SK-MEL-5 (cell line): ENCODE results near the gene TFG. TPM values are rescaled to one million over a fixed set of nuclear protein-coding genes. Genes with fewer than 3 reads are reported as not detected.

ENCODE experiments used
- DNase-seq: peaks from one replicate; pipeline ENCODE4 v3.0.0-alpha.2; 2016; ENCODE audit warnings: low read depth, low spot score
- in situ Hi-C: cut with HindIII; loops from 2 replicates; pipeline ENCODE4 v1.10.0; 2016; ENCODE audit warnings: low sequenced_read_pairs, high pct_unique_total_duplicates, low pct_unique_long_range_greater_than_20kb
- total RNA-seq: library from RNA; depleted of rRNA; stranded (reverse); fragments of >200 nt; shearing (Covaris generic); gene quantifications from 2 replicates; pipeline ENCODE4 v1.2.3, GENCODE V29; 2014

TFG gene
- total RNA-seq, 1 experiment from 2014 or later, result 79.0 TPM

DNA sequence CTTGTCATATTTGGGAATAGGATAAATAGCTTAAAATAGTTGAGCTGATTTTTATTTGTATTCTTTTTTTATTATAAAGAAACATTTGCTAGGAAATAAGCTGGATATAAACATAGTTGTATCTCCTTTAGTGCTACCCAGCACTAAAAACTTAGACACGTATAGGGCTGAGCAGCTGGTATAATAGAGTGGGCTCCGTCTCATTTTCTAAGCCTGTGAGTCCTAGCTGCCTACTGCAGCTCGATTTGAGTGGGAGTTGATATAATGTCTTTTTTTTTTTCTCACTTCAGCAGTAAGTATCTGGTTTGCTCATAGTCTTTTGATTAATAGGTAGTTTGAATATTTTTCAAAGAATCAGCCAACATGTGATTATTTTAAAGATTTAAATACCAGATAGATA is 34.2 kb downstream of the TFG start:
- DNase-seq, result no peak
- in situ Hi-C loops, result no loop called here

DNA sequence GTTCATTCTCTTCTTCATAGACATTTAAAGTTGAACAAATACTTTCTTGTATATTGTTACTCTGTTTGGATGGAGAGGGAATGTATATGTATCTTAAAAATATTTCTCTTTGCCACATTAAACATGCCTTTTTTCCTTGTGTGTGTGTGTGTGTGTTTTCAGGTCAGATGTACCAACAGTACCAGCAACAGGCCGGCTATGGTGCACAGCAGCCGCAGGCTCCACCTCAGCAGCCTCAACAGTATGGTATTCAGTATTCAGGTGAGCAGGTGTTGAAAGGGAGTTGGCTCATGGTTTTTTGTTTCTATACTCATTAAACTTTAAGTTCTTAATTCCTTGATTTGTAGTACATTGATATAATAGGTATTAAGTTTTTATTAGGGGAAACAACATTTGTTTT is 35.4 kb downstream of the TFG start:
- in situ Hi-C loops, result no loop called here
- DNase-seq, result no peak

DNA sequence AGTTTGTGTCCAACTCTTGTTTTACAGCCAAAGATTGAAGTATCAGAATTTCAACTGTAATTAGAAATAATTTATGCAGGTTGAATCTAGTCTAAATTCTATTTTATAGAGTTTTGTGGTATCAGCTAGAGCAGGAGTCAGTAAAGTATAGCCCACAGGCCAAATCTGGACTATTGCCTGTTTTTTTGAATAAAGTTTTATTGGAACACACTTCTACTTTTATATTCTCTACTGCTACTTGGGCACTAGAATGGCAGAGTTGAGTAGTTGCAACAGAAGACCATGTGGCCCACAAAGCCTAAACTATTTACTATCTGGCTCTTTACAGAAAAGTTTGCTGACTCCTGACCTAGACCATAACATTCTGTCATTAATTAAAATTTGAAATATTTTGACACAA is 36.3 kb downstream of the TFG start:
- no peak for DNase-seq
- in situ Hi-C loops, result no loop called here

DNA sequence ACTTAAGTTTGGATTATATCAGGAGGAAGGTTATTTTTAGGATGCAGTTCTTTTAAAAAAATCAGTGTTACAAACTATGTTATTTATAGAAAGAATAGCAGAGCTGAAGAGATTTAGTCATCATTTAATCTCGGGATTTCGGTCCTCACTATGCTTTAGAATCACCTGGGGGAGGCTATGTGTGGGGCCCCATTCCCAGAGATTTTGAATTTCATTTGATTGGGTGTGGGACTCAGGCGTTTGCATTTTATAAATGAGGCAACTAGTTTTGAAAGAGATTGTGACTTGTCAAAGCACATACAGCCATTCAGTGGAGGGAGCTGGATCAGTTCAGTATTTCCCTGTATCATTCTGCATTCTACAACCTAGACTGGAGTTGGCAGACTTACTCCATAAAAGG is 36.8 kb downstream of the TFG start:
- no peak for DNase-seq
- in situ Hi-C loops, result no loop called here

DNA sequence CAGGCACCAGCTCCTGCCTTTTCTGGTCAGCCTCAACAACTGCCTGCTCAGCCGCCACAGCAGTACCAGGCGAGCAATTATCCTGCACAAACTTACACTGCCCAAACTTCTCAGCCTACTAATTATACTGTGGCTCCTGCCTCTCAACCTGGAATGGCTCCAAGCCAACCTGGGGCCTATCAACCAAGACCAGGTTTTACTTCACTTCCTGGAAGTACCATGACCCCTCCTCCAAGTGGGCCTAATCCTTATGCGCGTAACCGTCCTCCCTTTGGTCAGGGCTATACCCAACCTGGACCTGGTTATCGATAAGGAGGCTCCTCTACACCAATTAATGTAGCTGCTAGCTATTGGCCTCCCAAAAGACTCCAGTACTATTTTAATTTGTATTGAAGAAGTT is 38.9 kb downstream of the TFG start:
- in situ Hi-C loops, result no loop called here
- DNase-seq, result no peak

DNA sequence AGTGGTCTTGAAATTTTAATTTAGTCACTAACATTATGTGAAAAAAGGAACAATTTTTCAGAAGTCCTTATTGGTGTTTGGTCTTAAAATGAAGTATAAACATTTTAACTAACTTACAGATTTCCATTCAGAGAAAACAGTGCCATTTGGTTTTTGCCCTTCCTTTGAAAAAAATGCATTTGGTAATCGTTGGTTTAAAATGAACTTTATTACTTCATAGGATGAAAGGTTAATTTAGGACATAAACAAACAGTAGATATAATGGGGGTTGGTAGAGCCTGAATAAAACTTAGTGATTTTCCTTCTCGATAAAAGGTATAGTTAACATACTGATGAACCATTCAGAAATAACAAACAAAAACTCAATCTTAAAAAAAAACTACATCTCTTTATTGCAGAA is 39.7 kb downstream of the TFG start:
- in situ Hi-C loops, result no loop called here
- no peak for DNase-seq

DNA sequence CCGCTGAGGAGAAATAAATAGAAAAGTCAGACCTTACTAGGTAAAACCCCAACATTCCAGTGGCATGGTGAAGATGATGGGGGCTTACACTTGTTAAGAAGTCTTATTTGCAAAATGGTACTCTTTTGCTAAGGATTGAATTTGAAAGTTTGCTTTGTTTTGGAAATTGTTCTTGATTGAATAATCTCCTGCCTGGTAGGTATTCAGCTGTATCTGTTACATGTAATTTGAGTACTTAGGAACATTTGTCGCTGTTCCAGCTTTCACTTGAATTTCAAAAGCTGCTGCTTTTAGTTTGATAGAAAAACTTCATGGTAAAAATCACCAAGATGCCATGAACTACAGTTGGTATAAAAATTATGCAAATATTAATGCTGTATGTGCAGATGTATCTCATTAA is 44.6 kb downstream of the TFG start:
- DNase-seq, result no peak
- in situ Hi-C loops, result no loop called here

DNA sequence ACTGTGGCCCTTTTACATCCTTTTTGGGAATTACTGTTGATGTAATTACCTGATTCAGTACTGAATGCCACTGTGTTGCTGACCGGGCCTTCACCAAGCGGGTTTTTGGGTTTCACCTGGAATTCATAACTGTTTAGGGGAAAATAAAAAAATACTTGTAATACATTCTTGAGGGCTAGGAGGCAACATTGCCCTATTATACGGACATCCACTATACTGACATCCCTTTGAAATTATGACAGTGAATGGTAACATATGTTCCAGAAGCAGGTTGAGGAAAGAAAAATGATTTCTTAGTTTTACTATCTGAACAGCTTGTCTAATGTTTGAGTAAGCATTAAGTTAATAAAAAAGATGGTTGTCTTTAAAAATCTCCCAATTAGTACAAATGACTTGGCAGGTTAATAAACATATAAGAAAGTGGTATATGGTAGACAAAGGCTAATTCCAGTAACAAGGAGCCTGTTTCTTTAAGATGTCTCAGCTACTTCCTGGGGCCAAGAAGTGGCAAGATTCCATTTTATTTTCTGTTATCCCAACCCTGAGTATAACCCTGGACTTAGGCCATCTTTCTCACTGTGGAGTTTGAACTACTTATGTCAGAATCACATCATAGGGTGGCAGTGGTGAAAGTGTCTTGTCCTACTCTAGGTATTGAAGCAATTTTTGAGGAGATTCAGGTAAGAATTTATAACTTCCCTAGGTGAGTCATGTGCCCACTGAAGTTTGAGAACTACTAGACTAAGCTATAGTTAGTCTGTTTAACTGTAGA is 45.5 kb downstream of the TFG start:
- in situ Hi-C loops, result no loop called here
- DNase-seq, result no peak

DNA sequence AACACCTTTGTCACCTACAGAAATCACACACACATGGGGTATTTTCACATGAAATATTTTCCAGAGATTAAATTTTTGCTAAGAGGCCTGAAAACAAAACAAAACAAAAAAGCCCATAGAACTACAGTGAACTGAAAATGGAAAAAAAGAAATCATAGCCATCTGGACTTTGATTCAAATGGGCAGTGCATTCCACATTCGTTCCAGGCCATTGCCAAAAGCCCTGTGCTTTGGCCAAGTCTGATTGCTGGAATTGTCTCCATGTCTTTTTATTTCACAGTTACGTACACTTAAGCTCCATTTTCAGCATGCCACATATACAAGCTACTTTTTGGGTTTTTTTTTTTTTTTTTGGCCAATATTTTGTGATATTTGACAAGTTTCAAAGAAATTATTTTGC is 47.1 kb downstream of the TFG start:
- no peak for DNase-seq
- in situ Hi-C loops, result no loop called here

DNA sequence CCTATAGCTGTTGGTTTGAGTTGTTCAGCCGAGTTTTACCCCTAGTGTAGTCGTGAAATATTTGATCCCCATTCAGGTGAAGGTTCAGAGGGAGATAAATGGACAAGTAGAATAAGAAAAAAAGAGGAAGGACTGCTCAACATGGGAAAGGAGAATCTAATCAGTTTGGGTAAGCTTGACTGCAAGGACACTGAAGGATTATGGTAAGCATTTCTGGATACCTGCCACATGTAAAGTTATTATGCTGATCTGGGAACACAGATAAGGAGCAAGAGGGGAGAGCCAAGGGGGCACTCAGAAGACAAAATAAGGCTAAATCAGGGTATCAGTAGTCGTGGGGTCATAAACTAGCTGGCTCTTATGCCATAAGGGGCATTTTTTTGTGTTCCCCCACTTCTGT is 49.9 kb downstream of the TFG start:
- no peak for DNase-seq
- in situ Hi-C loops, result no loop called here

DNA sequence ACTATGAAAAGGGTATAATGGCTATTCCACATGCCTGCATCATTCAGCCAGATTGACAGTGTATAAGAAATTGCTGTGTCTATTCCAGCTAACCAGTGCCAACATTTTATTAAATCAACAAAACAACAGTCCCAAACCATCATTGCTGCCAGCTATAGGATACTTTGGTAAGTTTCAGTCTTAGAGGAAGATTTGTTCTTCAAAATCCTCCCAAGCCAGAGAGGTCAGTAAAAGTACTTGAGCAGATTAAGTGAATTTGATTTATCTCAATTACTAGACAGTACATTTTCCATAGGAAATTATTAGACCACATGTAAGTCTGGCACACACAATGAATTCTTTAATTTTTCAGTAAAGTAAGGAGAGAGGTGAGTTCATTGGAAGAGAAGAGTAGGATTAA is 50.7 kb downstream of the TFG start:
- DNase-seq, result no peak
- in situ Hi-C loops, result no loop called here

DNA sequence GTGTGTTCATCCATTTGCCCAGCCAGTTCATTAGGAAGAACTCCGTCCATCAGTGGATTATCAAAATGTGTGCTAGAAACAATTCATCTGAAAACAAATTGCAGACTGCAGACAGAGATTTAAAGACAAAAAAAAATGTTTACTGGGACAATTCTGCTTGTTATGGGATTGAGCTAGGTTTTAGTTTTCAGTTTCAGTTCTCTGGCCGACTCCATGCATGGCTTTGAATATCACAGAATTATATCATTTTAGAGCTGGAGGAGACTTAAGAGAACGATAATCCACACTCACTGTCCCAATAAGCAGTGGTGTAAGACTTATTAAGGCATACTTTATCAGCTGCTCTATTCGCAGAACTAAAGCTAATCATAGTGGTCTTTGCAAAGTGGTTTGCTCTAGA is 51.1 kb downstream of the TFG start:
- in situ Hi-C loops, result no loop called here
- DNase-seq, result no peak

DNA sequence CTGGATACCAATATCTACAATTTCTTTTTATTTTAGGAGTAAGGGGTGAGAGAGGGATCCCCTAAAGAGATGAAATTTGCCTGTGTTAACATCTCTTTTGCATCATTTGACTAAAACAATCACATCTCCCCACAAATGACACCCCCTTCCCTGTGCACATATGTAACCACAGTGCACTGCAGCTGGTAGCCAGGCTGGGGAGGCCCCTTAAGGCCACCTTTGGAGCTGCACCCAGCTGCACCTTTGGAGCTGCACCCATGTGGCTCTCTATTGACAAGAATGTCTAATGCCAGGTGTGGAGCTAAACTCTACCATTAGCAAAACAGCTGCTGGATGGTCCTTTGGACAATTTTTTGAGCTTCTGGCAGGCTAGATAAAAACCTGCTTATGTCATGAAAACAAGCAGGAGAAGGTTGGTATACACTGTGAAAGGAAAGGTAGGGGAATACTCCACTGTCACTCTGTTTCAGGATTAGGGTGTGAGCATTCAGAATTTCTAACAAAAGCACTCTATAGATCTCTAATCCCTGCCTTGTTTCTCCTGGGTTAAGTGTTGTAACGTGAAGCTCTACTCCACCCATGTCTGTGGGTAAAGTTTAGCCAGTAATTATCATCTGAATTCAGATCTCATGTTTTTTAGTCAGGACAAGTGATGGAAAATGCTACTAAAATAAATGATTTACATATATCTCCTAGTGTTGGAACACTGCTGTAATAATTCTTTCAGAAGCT is 52.1 kb downstream of the TFG start:
- in situ Hi-C loops, result no loop called here

DNA sequence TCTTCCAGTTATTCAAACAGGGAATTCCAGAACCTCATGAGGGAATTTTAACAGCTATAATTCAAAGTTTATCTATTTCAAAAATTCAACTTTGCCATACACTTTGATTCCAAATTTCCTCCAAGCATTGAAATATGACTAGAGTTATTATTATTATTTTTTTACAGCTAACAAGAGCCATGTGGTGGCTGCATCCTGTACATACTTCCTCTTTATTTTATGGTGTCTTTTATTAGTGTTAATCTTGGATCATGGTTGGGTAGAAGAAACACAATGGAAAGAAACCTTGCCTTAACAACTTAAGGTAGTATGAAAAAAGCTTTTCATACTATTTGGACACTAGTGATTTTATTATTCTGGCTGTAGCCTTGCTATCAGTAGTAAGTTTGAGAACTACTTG is 52.7 kb downstream of the TFG start:
- no peak for DNase-seq
- in situ Hi-C loops, result no loop called here

More for the DNA sequence above, 52.1 kb downstream of the TFG start:
- peak; percentile 16 for DNase-seq

DNA sequence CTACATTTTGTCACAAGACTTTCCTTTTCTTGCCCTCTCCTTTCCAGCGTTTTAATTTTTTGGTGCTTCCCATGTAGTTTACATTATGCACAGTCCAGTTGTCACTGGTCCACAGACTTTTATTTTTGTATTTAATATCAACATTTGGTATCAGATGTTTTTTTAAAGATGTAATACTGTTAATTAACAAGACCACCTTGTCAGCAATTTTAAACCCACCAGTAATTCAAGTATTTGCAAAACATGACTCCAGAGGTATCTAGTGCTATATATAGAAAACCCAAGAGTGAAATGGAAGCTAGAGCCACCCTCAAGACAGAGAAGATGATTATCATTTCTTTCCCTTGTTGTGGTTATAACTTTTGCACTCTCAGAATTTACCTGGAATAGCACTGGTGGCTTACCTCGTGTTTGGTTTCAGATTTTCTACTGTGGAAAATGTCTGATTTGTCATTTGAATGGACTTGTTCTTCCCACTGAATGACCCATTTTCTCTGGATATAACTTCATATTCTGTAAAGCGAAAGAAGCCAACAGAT is 56.2 kb downstream of the TFG start:
- no peak for DNase-seq
- in situ Hi-C loops, result no loop called here

DNA sequence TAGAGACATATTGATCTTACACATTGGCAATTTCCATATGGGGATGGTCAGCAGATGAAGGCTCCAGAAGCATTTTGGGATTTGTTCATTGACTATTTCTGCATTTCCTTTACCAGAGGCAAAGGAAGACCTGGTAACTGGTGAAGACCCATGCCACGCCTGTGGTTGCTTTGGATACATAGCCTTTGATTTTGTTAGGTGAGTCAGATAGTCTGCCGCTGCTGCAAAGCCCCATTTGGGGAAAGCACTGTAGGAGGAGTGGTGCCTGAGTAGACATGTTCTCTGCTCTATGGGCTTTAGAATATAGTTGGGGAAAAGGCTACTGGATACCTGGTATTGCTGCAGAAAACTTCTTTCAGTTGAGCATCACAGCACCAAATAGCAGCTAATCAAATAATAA is 56.8 kb downstream of the TFG start:
- in situ Hi-C loops, result no loop called here
- DNase-seq, result no peak

DNA sequence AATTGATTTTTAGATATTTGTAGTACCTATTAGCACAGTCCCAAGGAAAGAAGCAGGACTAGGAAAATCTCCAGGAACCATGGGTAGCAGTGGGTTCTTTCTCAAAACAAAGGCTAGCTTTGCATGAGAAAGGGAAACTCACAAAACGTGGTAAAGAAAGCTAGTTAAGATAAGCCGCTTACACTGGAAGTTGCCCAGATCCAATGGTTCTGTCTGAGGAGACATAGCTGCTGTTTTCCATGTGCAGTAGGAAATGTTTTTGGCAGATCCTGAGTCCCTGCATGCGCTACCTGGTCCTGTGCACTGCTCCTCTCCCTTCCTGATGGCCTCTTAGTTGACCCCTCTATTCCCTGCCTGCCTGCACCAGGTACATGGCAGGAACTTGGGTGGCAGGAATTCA is 60.4 kb downstream of the TFG start:
- in situ Hi-C loops, result no loop called here
- no peak for DNase-seq

DNA sequence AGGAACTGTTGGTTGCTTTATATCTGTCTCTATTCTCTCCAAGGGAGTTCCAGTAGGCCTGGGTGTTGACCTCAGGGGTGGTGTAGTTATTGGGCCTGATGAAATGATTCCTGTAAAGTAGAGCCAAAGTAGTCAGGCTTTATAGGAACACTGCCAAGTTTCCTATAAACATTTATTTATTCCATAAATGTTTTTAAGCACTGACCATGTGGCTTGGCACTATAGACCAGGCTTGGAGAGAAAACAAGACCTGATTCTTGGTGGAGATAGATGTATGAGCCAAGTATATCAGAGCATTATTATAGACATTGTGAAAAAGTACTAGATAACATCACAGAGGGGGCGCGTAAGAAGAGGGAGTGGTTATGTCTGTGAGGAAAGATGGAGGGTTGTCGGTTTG is 65.9 kb downstream of the TFG start:
- no peak for DNase-seq
- in situ Hi-C loops, result no loop called here

DNA sequence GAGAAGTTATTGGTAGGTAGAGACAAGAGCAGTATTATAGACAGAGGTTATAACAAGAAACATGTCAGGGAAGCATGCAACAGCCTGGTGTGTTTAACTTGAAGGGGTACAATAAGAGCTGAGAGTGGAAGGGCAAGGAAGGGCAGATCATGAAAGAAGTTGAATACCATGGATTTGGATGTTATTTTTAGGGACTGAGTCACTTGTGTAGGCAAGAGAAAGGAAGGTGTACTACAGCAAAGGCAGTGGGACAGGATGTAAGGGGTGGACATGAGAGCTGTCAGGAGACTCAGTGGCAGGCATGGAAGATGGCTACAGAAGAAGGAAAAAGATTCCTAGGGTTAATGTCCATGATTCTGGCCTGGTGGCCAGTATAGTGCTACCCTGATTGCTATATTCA is 66.4 kb downstream of the TFG start:
- DNase-seq, result no peak
- in situ Hi-C loops, result no loop called here
